GM12864 (cell line): Measurements from ENCODE around the gene MRPS30.

Experiments
- DNase-seq: peaks from one replicate; pipeline ENCODE4 v3.0.0-alpha.2; 2011; ENCODE audit warnings: low read depth
- H3K4me3 ChIP-seq: 2 replicates; pipeline ENCODE4 v1.5.1; 2011; ENCODE audit warnings: mild to moderate bottlenecking, low read depth, low read length, control low read depth
- TF ChIP-seq, protein P1 (sequence below): IDR thresholded peaks from 2 replicates; pipeline ENCODE4 v1.5.1; 2011; ENCODE audit warnings: low read depth, mild to moderate bottlenecking, moderate library complexity, low read length, control low read depth, inconsistent platforms; ENCODE audit errors: missing control alignments

Gene MRPS30

DNA sequence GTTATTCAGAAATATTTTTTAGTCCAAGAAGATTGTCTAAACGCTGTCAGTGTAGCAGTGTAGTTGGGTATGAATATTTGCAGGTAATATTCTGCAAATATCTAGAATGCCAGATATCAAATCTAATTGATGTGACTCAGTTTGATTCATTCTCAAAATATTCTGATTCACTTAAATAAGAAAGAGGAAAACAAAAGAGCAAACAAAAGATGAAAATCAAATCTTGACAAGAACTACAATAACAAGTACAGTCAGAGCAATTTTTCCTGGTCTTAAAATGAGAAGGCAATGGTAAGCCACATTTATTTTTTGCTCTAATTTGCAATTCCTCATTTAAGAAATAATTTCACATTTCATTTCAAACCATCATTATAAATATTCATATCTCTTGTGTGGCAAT is 36.0 kb downstream of the MRPS30 start:
- DNase-seq = no peak
- H3K4me3 ChIP-seq = no peak overlapping the region
- TF ChIP-seq, protein P1, sequence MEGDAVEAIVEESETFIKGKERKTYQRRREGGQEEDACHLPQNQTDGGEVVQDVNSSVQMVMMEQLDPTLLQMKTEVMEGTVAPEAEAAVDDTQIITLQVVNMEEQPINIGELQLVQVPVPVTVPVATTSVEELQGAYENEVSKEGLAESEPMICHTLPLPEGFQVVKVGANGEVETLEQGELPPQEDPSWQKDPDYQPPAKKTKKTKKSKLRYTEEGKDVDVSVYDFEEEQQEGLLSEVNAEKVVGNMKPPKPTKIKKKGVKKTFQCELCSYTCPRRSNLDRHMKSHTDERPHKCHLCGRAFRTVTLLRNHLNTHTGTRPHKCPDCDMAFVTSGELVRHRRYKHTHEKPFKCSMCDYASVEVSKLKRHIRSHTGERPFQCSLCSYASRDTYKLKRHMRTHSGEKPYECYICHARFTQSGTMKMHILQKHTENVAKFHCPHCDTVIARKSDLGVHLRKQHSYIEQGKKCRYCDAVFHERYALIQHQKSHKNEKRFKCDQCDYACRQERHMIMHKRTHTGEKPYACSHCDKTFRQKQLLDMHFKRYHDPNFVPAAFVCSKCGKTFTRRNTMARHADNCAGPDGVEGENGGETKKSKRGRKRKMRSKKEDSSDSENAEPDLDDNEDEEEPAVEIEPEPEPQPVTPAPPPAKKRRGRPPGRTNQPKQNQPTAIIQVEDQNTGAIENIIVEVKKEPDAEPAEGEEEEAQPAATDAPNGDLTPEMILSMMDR = no peak

DNA sequence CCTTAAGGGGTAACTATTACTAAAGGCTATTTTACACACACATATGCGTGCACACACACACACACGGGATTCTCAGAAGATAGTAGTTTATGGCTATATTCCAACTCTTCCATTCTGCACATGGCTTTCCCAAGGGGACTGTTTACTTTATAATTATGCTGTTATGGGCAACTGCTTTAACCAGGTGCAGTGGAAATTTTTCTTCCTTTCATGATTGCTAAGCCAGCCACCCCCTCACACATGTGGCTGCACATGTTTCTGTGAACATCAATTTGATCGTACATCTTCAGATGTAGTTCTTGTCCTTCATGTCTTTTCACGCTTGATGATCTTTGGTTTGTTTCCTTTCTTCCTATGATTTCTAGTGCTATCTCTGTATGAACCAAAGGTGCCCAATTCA is 37.0 kb downstream of the MRPS30 start:
- DNase-seq = no peak
- TF ChIP-seq, protein P1 = no peak
- no peak overlapping the region for H3K4me3 ChIP-seq

DNA sequence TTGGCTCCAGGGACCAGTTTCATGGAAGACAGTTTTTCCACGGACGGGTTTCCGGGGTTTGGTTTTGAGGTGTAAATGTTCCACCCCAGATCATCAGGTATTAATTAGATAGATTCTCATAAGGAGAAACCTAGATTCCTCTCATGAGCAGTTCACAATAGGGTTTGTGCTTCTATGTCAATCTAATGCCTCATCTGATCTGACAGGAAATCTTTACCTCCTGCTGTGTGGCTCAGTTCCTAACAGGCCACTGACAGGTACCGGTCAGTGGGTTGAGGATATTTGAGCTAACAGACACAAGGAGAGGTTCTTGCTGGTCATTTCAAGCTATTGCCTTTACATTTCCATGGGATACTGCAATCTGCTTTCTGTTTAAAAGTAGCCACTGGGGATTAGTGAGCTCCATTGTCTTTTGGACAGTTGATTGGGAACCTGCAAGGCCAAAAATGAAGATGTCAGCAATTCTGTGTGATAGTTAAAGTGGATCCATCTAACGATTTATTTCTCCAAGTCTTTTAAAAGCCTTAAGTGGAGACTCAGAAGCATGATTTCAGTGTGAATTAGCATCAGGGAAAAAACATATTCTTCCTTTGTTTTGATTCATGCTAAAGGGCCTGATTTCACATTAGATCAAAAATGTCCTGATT is 38.6 kb downstream of the MRPS30 start:
- H3K4me3 ChIP-seq = no peak overlapping the region
- no peak for DNase-seq
- TF ChIP-seq, protein P1 = no peak

- TF ChIP-seq, protein P1 = no peak
- DNase-seq = no peak
Measured at GRCh38 chr5:44860267-44860666, 51.5 kb downstream of the MRPS30 start.

GRCh38 chr5:44862808-44863207 is 54.1 kb downstream of the MRPS30 start:
- TF ChIP-seq, protein P1 = peak; percentile 36
- no peak for DNase-seq
- no peak overlapping the region for H3K4me3 ChIP-seq

More at GRCh38 chr5:44860267-44860666, 51.5 kb downstream of the MRPS30 start:
- H3K4me3 ChIP-seq = no peak overlapping the region
